ENCODE data around the gene BCAS1.

- TF ChIP-seq MYC (IDR thresholded peaks at IDR 0.05; ENCODE audit: low read depth, low read length) (no peak), POLR2A (IDR thresholded peaks at IDR 0.05; ENCODE audit: extremely low read depth, insufficient read length) (no peak)
- TF ChIP-seq, protein P1, sequence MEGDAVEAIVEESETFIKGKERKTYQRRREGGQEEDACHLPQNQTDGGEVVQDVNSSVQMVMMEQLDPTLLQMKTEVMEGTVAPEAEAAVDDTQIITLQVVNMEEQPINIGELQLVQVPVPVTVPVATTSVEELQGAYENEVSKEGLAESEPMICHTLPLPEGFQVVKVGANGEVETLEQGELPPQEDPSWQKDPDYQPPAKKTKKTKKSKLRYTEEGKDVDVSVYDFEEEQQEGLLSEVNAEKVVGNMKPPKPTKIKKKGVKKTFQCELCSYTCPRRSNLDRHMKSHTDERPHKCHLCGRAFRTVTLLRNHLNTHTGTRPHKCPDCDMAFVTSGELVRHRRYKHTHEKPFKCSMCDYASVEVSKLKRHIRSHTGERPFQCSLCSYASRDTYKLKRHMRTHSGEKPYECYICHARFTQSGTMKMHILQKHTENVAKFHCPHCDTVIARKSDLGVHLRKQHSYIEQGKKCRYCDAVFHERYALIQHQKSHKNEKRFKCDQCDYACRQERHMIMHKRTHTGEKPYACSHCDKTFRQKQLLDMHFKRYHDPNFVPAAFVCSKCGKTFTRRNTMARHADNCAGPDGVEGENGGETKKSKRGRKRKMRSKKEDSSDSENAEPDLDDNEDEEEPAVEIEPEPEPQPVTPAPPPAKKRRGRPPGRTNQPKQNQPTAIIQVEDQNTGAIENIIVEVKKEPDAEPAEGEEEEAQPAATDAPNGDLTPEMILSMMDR (IDR thresholded peaks at IDR 0.05; ENCODE audit: low read depth, low read length) = no peak
- TF ChIP-seq, protein P2, sequence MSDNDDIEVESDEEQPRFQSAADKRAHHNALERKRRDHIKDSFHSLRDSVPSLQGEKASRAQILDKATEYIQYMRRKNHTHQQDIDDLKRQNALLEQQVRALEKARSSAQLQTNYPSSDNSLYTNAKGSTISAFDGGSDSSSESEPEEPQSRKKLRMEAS (IDR thresholded peaks at IDR 0.05; ENCODE audit: low read depth, low read length) = no peak
Measured at GRCh38 chr20:53918949-53919361, 151.4 kb downstream of the BCAS1 start.

Data from NB4 (cell line).